Muscle of leg (tissue), 11 donors: Measurements from ENCODE around the gene SFXN5. TPM values are rescaled to one million over a fixed set of nuclear protein-coding genes. Genes with fewer than 3 reads are reported as not detected.

Experiments used
- DNase-seq: peaks from one replicate; pipeline ENCODE4 v3.0.0; 2013
- H3K27ac ChIP-seq: one replicate; pipeline ENCODE4 v1.5.1; 2013; ENCODE audit warnings: mild to moderate bottlenecking, low read length, control low read depth
- H3K27me3 ChIP-seq: one replicate; pipeline ENCODE4 v1.6.1; 2013; ENCODE audit warnings: low read length; ENCODE audit not compliant: control insufficient read depth, insufficient read depth
- H3K36me3 ChIP-seq: one replicate; pipeline ENCODE4 v1.6.1; 2013; ENCODE audit warnings: low read length; ENCODE audit not compliant: control insufficient read depth, insufficient read depth
- H3K4me1 ChIP-seq: one replicate; pipeline ENCODE4 v1.6.1; 2013; ENCODE audit warnings: low read length; ENCODE audit not compliant: control insufficient read depth, insufficient read depth
- H3K4me3 ChIP-seq: one replicate; pipeline ENCODE4 v1.5.1; 2013; ENCODE audit warnings: low read length, control low read depth
- H3K9me3 ChIP-seq: replicated peaks from 2 replicates; pipeline ENCODE4 v1.6.1; 2013; ENCODE audit warnings: low read depth, low read length; ENCODE audit not compliant: control insufficient read depth
- WGBS: methylation state at CpG from one replicate; pipeline ENCODE4 v1.1.5; 2013; ENCODE audit warnings: missing lambda C conversion rate; ENCODE audit not compliant: insufficient coverage; 5-methylcytosine and 5-hydroxymethylcytosine counted together
- polyA plus RNA-seq, 8 donors: library from polyadenylated mRNA; unstranded; fragments of 120-200 nt; gene quantifications; one replicate each; pipeline versions ENCODE4 v1.2.1 to v1.2.3, GENCODE V29; 2013; ENCODE audit warnings: inconsistent platforms in 1 of 8, low replicate concordance in 1 of 8; ENCODE audit not compliant: insufficient read length in 8 of 8, insufficient read depth in 1 of 8
- total RNA-seq: library from RNA; stranded (reverse); fragments of 120-200 nt; gene quantifications from one replicate; pipeline ENCODE4 v1.2.4, GENCODE V29; 2013

Gene SFXN5
- total and polyA plus RNA-seq, 9 donors, result 6.0 to 9.0 (median 6.3) TPM

- Histone ChIP-seq H3K9me3 (no peaks in the 10 kb centered on the region), H3K27ac (no peak overlapping the region), H3K27me3 (peaks cover 68% of the 10 kb centered on the region), H3K36me3 (no peaks in the 10 kb centered on the region), H3K4me1 (peaks cover 7% of the 10 kb centered on the region), H3K4me3 (no peak overlapping the region)
- 35% methylated on average over 4 of the region's 18 CpGs for WGBS
- DNase-seq, result no peak
Observed at GRCh38 chr2:72897785-72898584, 173.5 kb downstream of the SFXN5 start.

- WGBS, result no CpG with 5 or more reads among the region's 4 CpGs
- Histone ChIP-seq H3K4me3 (no peak overlapping the region), H3K27ac (no peak overlapping the region), H3K27me3 (peaks cover 64% of the 10 kb centered on the region), H3K9me3 (no peaks in the 10 kb centered on the region), H3K36me3 (no peaks in the 10 kb centered on the region), H3K4me1 (peaks cover 7% of the 10 kb centered on the region)
- DNase-seq, result no peak
Observed at GRCh38 chr2:72896446-72896845, 175.1 kb downstream of the SFXN5 start.

- peak; percentile 77 for DNase-seq
- no peaks in the 10 kb centered on the region for H3K9me3 ChIP-seq
- H3K27me3 ChIP-seq, result peaks cover 58% of the 10 kb centered on the region
- peaks cover 7% of the 10 kb centered on the region for H3K4me1 ChIP-seq
- WGBS, result 4% methylated on average over 15 of the region's 16 CpGs
- no peak overlapping the region for H3K4me3 ChIP-seq
- no peaks in the 10 kb centered on the region for H3K36me3 ChIP-seq
- H3K27ac ChIP-seq, result no peak overlapping the region
Observed at GRCh38 chr2:72895759-72896281, 175.7 kb downstream of the SFXN5 start.

- WGBS, result 21% methylated on average over 1 of the region's 4 CpGs
- H3K9me3 ChIP-seq, result no peaks in the 10 kb centered on the region
- no peak overlapping the region for H3K4me3 ChIP-seq
- H3K36me3 ChIP-seq, result no peaks in the 10 kb centered on the region
- no peak overlapping the region for H3K27ac ChIP-seq
- no peak for DNase-seq
- H3K4me1 ChIP-seq, result peaks cover 7% of the 10 kb centered on the region
- peaks cover 51% of the 10 kb centered on the region for H3K27me3 ChIP-seq
Observed at GRCh38 chr2:72895154-72895553, 176.4 kb downstream of the SFXN5 start.

GRCh38 chr2:72894514-72894913 lies 177.0 kb downstream of the SFXN5 start:
- 77% methylated on average over 3 of the region's 9 CpGs for WGBS
- DNase-seq, result no peak
- H3K27ac ChIP-seq, result no peak overlapping the region
- no peaks in the 10 kb centered on the region for H3K36me3 ChIP-seq
- H3K9me3 ChIP-seq, result no peaks in the 10 kb centered on the region
- H3K4me3 ChIP-seq, result no peak overlapping the region
- H3K4me1 ChIP-seq, result peaks cover 7% of the 10 kb centered on the region
- peaks cover 46% of the 10 kb centered on the region for H3K27me3 ChIP-seq

GRCh38 chr2:72893594-72894319 lies 177.8 kb downstream of the SFXN5 start:
- 26% methylated on average over 10 of the region's 15 CpGs for WGBS
- Histone ChIP-seq H3K4me3 (no peak overlapping the region), H3K27me3 (peaks cover 45% of the 10 kb centered on the region), H3K36me3 (no peaks in the 10 kb centered on the region), H3K9me3 (no peaks in the 10 kb centered on the region), H3K4me1 (peaks cover 7% of the 10 kb centered on the region), H3K27ac (no peak overlapping the region)
- DNase-seq, result peak; percentile 58

GRCh38 chr2:72892506-72893173 lies 178.9 kb downstream of the SFXN5 start:
- Histone ChIP-seq H3K4me3 (no peak overlapping the region), H3K9me3 (no peaks in the 10 kb centered on the region), H3K36me3 (no peaks in the 10 kb centered on the region), H3K27me3 (peaks cover 39% of the 10 kb centered on the region), H3K4me1 (peaks cover 12% of the 10 kb centered on the region), H3K27ac (no peak overlapping the region)
- peak; percentile 77 for DNase-seq
- WGBS, result 9% methylated on average over 10 of the region's 11 CpGs

Other genes with a start within 250 kb of the SFXN5 start
- 13.3 TPM for gene EXOC6B, start 245.7 kb downstream of the SFXN5 start, total RNA-seq
- 10 to 100 TPM in 5 of 8 donors, 1 to 10 TPM in 3; 8.5 to 17.1 (median 10.8) TPM for gene EXOC6B, start 245.7 kb downstream of the SFXN5 start, polyA plus RNA-seq
- gene SPR, start 184.3 kb downstream of the SFXN5 start, total RNA-seq, result 4.6 TPM
- 1 to 10 TPM; 2.6 to 5.0 (median 4.0) TPM for gene SPR, start 184.3 kb downstream of the SFXN5 start, polyA plus RNA-seq
- gene EMX1, start 154.2 kb downstream of the SFXN5 start, total RNA-seq, result not detected
- under 1 TPM in 3 of 8 donors, not detected in 5; 0.04 to 0.07 (median 0.05) TPM for gene EMX1, start 154.2 kb downstream of the SFXN5 start, polyA plus RNA-seq
- 11.0 TPM for gene RAB11FIP5, start 41.2 kb upstream of the SFXN5 start, total RNA-seq
- gene RAB11FIP5, start 41.2 kb upstream of the SFXN5 start, polyA plus RNA-seq, result 10 to 100 TPM in 7 of 8 donors, 1 to 10 TPM in 1; 9.6 to 18.9 (median 13.8) TPM
- not detected for gene NOTO, start 130.9 kb upstream of the SFXN5 start, total RNA-seq
- under 1 TPM in 5 of 8 donors, not detected in 3; 0.05 to 0.08 (median 0.05) TPM for gene NOTO, start 130.9 kb upstream of the SFXN5 start, polyA plus RNA-seq
- gene SMYD5, start 142.5 kb upstream of the SFXN5 start, total RNA-seq, result 31.8 TPM
- 10 to 100 TPM; 26.2 to 35.6 (median 29.3) TPM for gene SMYD5, start 142.5 kb upstream of the SFXN5 start, polyA plus RNA-seq
- gene PRADC1, start 161.5 kb upstream of the SFXN5 start, total RNA-seq, result 41.0 TPM
- 10 to 100 TPM; 26.0 to 37.4 (median 32.6) TPM for gene PRADC1, start 161.5 kb upstream of the SFXN5 start, polyA plus RNA-seq
- gene CCT7, start 162.6 kb upstream of the SFXN5 start, total RNA-seq, result 208 TPM
- 100 to 1,000 TPM; 166 to 211 (median 194) TPM for gene CCT7, start 162.6 kb upstream of the SFXN5 start, polyA plus RNA-seq
- gene FBXO41, start 212.8 kb upstream of the SFXN5 start, total RNA-seq, result 0.09 TPM
- under 1 TPM; 0.20 to 0.40 (median 0.29) TPM for gene FBXO41, start 212.8 kb upstream of the SFXN5 start, polyA plus RNA-seq
- gene EGR4, start 221.8 kb upstream of the SFXN5 start, total RNA-seq, result not detected
- under 1 TPM in 1 of 8 donors, not detected in 7; 0.06 TPM for gene EGR4, start 221.8 kb upstream of the SFXN5 start, polyA plus RNA-seq